ENCODE measurements around the gene HEBP1. TPM values are rescaled to one million over a fixed set of nuclear protein-coding genes. Genes with fewer than 3 reads are reported as not detected.

Gene HEBP1
- total and polyA plus RNA-seq, 4 donors: 27.7 to 70.0 (median 50.3) TPM

DNA sequence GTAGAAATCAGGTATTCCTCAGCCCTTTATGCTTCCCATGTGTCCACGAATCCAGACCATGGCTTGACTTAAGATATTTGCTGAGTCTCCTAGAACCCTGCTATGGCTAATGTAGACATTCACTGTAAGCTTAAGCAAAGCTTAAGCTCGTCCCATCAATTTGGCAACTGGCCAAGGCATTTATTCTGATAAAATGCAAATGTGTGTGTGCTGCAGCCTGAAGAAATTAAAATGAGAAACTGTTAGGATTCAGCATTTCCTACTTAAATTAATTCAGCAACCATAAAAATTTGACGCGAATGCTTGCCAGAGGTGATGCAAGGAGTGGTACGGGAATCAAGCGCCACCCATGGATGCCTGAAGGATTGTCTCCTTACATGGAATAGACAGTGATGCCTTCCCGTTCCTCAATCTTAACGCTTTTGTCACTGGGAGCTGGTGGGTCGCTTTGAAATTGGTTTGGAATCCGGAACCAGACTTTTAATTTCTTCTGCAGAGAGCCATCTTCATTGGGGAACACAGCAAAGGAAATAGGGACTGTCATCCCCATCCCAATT, 13.2 kb downstream of the HEBP1 start:
- Histone ChIP-seq H3K9me3 (ENCODE audit: control insufficient read depth in 4 of 4, low read length in 3 of 4) (no peaks in the 10 kb centered on the region), H3K4me3 (ENCODE audit: low read depth in 1 of 3, low read length in 3 of 3) (no peak overlapping the region), H3K9ac (ENCODE audit: low read depth in 1 of 2, low read length in 2 of 2) (no peak overlapping the region), H3K4me1 (ENCODE audit: control insufficient read depth in 4 of 4, insufficient read depth in 4 of 4, low read length in 3 of 4) (no peaks in the 10 kb centered on the region), H3K27me3 (ENCODE audit: control insufficient read depth in 4 of 4, insufficient read depth in 4 of 4, low read length in 3 of 4) (no peaks in the 10 kb centered on the region), H3K36me3 (ENCODE audit: control insufficient read depth in 4 of 4, insufficient read depth in 3 of 4, low read depth in 1 of 4, low read length in 3 of 4) (peaks cover 14 to 33% (median 30%) of the 10 kb centered on the region in 4 donors), H3K27ac (ENCODE audit: low read depth in 1 of 2, low read length in 2 of 2) (no peak overlapping the region)
- WGBS: 89% methylated on average over 10 of the region's 10 CpGs
- TF ChIP-seq, protein P1, sequence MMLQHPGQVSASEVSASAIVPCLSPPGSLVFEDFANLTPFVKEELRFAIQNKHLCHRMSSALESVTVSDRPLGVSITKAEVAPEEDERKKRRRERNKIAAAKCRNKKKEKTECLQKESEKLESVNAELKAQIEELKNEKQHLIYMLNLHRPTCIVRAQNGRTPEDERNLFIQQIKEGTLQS (IDR thresholded peaks at IDR 0.05): no peak
- no peak for TF ChIP-seq FOXA1 (IDR thresholded peaks at IDR 0.05)
- TF ChIP-seq, protein P2, sequence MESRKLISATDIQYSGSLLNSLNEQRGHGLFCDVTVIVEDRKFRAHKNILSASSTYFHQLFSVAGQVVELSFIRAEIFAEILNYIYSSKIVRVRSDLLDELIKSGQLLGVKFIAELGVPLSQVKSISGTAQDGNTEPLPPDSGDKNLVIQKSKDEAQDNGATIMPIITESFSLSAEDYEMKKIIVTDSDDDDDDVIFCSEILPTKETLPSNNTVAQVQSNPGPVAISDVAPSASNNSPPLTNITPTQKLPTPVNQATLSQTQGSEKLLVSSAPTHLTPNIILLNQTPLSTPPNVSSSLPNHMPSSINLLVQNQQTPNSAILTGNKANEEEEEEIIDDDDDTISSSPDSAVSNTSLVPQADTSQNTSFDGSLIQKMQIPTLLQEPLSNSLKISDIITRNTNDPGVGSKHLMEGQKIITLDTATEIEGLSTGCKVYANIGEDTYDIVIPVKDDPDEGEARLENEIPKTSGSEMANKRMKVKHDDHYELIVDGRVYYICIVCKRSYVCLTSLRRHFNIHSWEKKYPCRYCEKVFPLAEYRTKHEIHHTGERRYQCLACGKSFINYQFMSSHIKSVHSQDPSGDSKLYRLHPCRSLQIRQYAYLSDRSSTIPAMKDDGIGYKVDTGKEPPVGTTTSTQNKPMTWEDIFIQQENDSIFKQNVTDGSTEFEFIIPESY (IDR thresholded peaks at IDR 0.05): no peak
- no peak for TF ChIP-seq SP1 (IDR thresholded peaks at IDR 0.05)
- no peak for TF ChIP-seq EGR1 (IDR thresholded peaks at IDR 0.05; ENCODE audit: low read depth in 2 of 2)
- TF ChIP-seq, protein P3, sequence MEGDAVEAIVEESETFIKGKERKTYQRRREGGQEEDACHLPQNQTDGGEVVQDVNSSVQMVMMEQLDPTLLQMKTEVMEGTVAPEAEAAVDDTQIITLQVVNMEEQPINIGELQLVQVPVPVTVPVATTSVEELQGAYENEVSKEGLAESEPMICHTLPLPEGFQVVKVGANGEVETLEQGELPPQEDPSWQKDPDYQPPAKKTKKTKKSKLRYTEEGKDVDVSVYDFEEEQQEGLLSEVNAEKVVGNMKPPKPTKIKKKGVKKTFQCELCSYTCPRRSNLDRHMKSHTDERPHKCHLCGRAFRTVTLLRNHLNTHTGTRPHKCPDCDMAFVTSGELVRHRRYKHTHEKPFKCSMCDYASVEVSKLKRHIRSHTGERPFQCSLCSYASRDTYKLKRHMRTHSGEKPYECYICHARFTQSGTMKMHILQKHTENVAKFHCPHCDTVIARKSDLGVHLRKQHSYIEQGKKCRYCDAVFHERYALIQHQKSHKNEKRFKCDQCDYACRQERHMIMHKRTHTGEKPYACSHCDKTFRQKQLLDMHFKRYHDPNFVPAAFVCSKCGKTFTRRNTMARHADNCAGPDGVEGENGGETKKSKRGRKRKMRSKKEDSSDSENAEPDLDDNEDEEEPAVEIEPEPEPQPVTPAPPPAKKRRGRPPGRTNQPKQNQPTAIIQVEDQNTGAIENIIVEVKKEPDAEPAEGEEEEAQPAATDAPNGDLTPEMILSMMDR (IDR thresholded peaks at IDR 0.05; ENCODE audit: low read depth, low read length, missing input control): no peak
- no peak for TF ChIP-seq FOXA2 (IDR thresholded peaks at IDR 0.05)
- TF ChIP-seq JUND (IDR thresholded peaks at IDR 0.05): no peak
- TF ChIP-seq, protein P4, sequence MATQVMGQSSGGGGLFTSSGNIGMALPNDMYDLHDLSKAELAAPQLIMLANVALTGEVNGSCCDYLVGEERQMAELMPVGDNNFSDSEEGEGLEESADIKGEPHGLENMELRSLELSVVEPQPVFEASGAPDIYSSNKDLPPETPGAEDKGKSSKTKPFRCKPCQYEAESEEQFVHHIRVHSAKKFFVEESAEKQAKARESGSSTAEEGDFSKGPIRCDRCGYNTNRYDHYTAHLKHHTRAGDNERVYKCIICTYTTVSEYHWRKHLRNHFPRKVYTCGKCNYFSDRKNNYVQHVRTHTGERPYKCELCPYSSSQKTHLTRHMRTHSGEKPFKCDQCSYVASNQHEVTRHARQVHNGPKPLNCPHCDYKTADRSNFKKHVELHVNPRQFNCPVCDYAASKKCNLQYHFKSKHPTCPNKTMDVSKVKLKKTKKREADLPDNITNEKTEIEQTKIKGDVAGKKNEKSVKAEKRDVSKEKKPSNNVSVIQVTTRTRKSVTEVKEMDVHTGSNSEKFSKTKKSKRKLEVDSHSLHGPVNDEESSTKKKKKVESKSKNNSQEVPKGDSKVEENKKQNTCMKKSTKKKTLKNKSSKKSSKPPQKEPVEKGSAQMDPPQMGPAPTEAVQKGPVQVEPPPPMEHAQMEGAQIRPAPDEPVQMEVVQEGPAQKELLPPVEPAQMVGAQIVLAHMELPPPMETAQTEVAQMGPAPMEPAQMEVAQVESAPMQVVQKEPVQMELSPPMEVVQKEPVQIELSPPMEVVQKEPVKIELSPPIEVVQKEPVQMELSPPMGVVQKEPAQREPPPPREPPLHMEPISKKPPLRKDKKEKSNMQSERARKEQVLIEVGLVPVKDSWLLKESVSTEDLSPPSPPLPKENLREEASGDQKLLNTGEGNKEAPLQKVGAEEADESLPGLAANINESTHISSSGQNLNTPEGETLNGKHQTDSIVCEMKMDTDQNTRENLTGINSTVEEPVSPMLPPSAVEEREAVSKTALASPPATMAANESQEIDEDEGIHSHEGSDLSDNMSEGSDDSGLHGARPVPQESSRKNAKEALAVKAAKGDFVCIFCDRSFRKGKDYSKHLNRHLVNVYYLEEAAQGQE (IDR thresholded peaks at IDR 0.05): no peak
- no peak for TF ChIP-seq GABPA (IDR thresholded peaks at IDR 0.05 in 1 of 2, conservative IDR thresholded peaks at IDR 0.05 in 1 of 2)
- DNase-seq (ENCODE audit: low spot score): no peak

DNA sequence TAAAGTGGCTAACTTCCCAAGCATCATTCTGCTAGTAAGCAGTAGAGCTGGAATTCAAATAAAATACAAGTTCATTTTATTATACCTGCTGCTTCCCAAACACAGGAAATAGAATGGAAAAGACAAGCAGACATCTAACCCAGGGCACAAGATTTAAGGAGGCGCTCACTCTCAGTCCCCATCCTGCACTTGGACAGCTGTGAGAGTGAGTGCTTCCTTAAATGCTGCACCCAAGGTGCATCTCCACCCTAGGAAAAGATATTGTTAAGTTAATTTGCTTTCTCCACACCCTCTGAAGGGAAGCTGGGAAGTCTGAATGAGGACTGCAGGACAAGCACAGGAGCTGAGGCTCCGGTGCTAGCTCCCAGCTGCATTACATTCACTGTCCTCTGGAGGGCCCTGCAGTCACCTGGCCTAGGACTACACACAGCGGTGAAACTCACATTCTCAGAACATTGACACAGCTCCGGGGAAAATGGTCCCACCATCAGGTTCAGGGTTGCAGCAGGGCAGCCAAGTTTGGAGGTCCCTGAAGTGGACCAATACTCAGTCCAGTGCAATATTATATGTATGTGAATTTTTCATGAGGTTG, 14.2 kb downstream of the HEBP1 start:
- DNase-seq (ENCODE audit: low spot score): no peak
- Histone ChIP-seq H3K36me3 (ENCODE audit: control insufficient read depth in 4 of 4, insufficient read depth in 3 of 4, low read depth in 1 of 4, low read length in 3 of 4) (peaks cover 18 to 42% (median 35%) of the 10 kb centered on the region in 4 donors), H3K4me1 (ENCODE audit: control insufficient read depth in 4 of 4, insufficient read depth in 4 of 4, low read length in 3 of 4) (no peaks in the 10 kb centered on the region)

More for the DNA sequence above, 14.2 kb downstream of the HEBP1 start:
- no peak overlapping the region for H3K9ac ChIP-seq (ENCODE audit: low read depth in 1 of 2, low read length in 2 of 2)
- 80% methylated on average over 4 of the region's 4 CpGs for WGBS
- TF ChIP-seq JUND (IDR thresholded peaks at IDR 0.05) (no peak), RAD21 (IDR thresholded peaks at IDR 0.05) (peak; percentile 56 to 80), FOXA1 (IDR thresholded peaks at IDR 0.05) (no peak)
- TF ChIP-seq, protein P3 (IDR thresholded peaks at IDR 0.05; ENCODE audit: low read depth, low read length, missing input control): peak; percentile 42
- no peak overlapping the region for H3K4me3 ChIP-seq (ENCODE audit: low read depth in 1 of 3, low read length in 3 of 3)
- no peak overlapping the region for H3K27ac ChIP-seq (ENCODE audit: low read depth in 1 of 2, low read length in 2 of 2)
- no peaks in the 10 kb centered on the region for H3K9me3 ChIP-seq (ENCODE audit: control insufficient read depth in 4 of 4, low read length in 3 of 4)
- H3K27me3 ChIP-seq (ENCODE audit: control insufficient read depth in 4 of 4, insufficient read depth in 4 of 4, low read length in 3 of 4): no peaks in the 10 kb centered on the region
